ENCODE results near the gene SYCN. TPM values are rescaled to one million over a fixed set of nuclear protein-coding genes. Genes with fewer than 3 reads are reported as not detected.

SYCN gene
- total and polyA plus RNA-seq, 2 of the 13 experiments (the other 11 are each of a cell fraction or from before 2014, with no cell fraction given), result not detected

GRCh38 chr19:39171479-39172465 lies 32.3 kb downstream of the SYCN start:
- ChIA-PET POLR2A (no interaction called here), CTCF (ENCODE audit: low intra/inter-chr PET ratio, low total read pairs) (no interaction called here)

More at GRCh38 chr19:39171479-39172465, 32.3 kb downstream of the SYCN start:
- BruUV-seq (replicated peaks), result no TSS peak
- in situ Hi-C loops (cut with HindIII; ENCODE audit: extremely low pct_ligation_motif_present, low pct_unique_long_range_greater_than_20kb), result no loop called here
- no peak overlapping the region for H3K4me2 ChIP-seq (ENCODE audit: low read depth, low read length)
- no peak for DNase-seq (ENCODE audit: low spot score)
- H3K79me2 ChIP-seq (ENCODE audit: insufficient read depth, low read length), result no peaks in the 10 kb centered on the region
- H3K27me3 ChIP-seq (ENCODE audit: control insufficient read depth in 1 of 2, insufficient read depth in 2 of 2, low read length in 2 of 2), result no peaks in the 10 kb centered on the region; a peak in 1 of 5 replicates
- peaks cover 37% of the 10 kb centered on the region for H3K4me1 ChIP-seq (ENCODE audit: insufficient read depth, low read length)
- no peak for ATAC-seq
- H3K9ac ChIP-seq (ENCODE audit: insufficient read depth, low read depth, low read length), result no peak overlapping the region
- no peak overlapping the region for H2AFZ ChIP-seq (ENCODE audit: low read length)
- no peak overlapping the region for H3K27ac ChIP-seq (ENCODE audit: extremely low read length, insufficient read depth, low read length)
- 95% methylated on average over 18 of the region's 27 CpGs for WGBS (ENCODE audit: low lambda C conversion rate)
- peaks cover 2% of the 10 kb centered on the region; the same call in 1 of the 2 replicates for H4K20me1 ChIP-seq (ENCODE audit: insufficient read depth, low read length)
- intact Hi-C loops (cut with micrococcal nuclease; ENCODE audit: unreplicated experiment), result no loop called here
- peaks cover 12 to 42% of the 10 kb centered on the region in 2 experiments; a peak in 4 of 5 replicates for H3K36me3 ChIP-seq (replicated peaks in 1 of 2; ENCODE audit: control insufficient read depth in 1 of 2, insufficient read depth in 2 of 2, low read length in 2 of 2)
- no peak overlapping the region for H3K4me3 ChIP-seq (replicated peaks in 1 of 3; ENCODE audit: insufficient read depth in 1 of 3, low read depth in 2 of 3, low read length in 3 of 3)
- TF ChIP-seq ZNF281 (CRISPR knock-in tag; IDR thresholded peaks at IDR 0.05; ENCODE audit: borderline replicate concordance), result no peak
- TF ChIP-seq ZBTB4 (CRISPR knock-in tag; IDR thresholded peaks at IDR 0.05; ENCODE audit: borderline replicate concordance), result 0 out of 2 replicates have a peak, but pooled peaks have one; percentile 1
- peak; percentile 3 for TF ChIP-seq AGO2 (optimal IDR thresholded peaks at IDR 0.05; ENCODE audit: low read depth, low read length)
- no peak for TF ChIP-seq ZNF318 (CRISPR knock-in tag; IDR thresholded peaks at IDR 0.05)
- no peak for TF ChIP-seq ZNF468 (CRISPR knock-in tag; IDR thresholded peaks at IDR 0.05)
- TF ChIP-seq ZNF230 (CRISPR knock-in tag; IDR thresholded peaks at IDR 0.05), result no peak
- TF ChIP-seq FOXA1 (IDR thresholded peaks at IDR 0.05), result no peak
- TF ChIP-seq FOXA1 (CRISPR knock-in tag; IDR thresholded peaks at IDR 0.05), result no peak
- FAIRE-seq, result no peak
- H3K9me3 ChIP-seq (ENCODE audit: low read length), result no peaks in the 10 kb centered on the region
